HG03196 (cell line): ENCODE measurements around the gene ZNF207.
"Not testable (repeated sequence)": the region's sequence is repeated elsewhere in the genome, so short reads cannot be mapped to it uniquely, and the experiment has no call there.

Experiments
- ATAC-seq: cut with Tn5 transposase; IDR thresholded peaks from one replicate; pipeline ENCODE4 v1.9.1; 2021; ENCODE audit not compliant: unreplicated experiment

The ZNF207 gene

DNA sequence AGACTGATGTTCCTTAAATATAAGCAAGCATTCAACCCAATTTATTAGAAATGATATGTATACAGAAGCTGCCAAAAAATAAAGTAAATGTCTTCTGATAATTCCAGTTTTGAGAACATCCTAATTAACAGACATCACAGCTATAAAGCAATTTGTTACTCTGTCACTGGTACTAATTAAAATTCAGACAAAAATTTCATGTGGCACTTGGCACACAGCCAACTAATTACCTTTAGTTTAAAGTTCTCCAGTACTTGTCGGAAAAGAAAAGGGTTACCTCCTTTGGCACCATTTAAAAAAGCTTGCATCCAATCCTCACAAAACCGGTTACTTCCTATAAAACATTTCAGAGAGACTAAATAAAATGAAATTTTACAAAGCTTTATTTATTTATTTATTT lies 16.8 kb upstream of the ZNF207 start:
- ATAC-seq, result no peak

DNA sequence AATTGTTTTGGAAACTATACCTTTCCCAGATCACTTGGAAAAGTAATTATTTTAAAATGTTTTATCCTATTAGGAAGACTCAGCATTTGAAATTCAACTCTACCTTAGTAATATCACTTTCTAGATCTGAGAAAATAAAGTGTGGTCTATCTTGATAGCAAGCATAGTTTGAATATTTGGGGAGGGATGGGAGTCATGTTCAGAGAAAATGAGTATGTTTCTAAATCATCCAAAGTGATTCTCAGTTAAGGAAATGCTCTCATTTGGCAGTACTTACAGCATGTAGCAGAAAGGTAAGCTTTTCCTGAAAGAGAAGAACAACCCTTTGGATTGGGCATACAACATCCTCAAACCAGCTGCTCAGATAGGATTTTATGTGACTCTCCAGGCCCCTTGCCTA lies 14.9 kb upstream of the ZNF207 start:
- no peak for ATAC-seq

GRCh38 chr17:32335687-32336086 lies 14.3 kb upstream of the ZNF207 start:
- no peak for ATAC-seq

DNA sequence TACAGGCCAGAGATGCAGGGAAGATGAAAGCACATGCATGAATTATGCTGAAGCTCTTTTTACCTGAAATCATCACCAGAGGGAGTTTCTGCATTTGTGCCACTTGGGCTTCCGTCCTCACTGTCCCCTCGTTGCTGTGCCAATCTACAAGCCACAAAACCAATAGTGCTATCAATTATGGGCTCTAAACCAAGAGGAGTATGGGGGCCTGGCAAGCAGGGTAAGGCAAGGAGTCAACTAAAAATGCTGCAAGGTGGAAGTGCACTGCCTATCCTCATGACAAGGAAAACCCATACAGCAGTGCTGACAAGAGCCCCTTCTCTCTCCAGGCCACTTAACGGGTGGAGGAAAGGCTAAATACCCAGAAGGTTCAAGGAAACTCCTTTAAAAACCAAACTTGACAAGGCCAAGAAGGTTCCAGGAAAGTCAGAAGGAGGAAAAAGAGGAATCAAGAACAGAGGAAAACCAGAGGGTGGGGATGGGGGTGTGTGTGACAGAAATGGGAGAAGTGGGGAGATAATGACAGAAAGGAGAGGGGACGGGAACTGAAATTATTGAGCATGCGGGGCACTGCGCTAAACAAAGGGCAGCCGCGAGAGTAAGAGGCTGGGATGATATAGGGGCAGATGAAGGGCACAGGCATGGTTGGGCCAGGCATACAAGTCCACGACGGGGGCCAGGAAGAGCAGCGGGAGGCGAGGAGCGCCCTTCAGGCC lies 8.7 kb upstream of the ZNF207 start:
- peak; percentile 5 for ATAC-seq

- ATAC-seq, result peak; percentile 78
Measured at GRCh38 chr17:32341857-32342602, 7.9 kb upstream of the ZNF207 start, which contains the start of gene C17orf75. Gene C17orf75 (minus strand): TSS chr17:32342173. CDS start chr17:32342139, 34 bp downstream.

GRCh38 chr17:32342603-32343325 lies 7.2 kb upstream of the ZNF207 start:
- no peak for ATAC-seq

- no peak for ATAC-seq
Measured at GRCh38 chr17:32345951-32346600, 3.9 kb upstream of the ZNF207 start.

DNA sequence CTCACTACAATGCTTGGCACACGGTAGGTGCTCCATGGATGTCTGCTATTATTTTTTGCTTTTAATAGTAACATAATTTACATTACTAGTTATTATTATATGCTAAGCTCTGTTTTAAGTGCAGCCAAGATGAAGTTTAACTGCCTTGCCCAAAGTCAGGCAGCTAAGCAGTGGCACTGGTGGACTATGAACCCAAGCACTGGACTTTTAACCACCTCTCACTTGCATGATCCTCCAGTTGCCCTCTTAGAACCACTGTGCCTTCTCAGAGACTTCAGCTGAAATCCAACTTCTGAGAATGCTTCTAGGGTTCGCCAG lies 1.5 kb upstream of the ZNF207 start:
- no peak for ATAC-seq

DNA sequence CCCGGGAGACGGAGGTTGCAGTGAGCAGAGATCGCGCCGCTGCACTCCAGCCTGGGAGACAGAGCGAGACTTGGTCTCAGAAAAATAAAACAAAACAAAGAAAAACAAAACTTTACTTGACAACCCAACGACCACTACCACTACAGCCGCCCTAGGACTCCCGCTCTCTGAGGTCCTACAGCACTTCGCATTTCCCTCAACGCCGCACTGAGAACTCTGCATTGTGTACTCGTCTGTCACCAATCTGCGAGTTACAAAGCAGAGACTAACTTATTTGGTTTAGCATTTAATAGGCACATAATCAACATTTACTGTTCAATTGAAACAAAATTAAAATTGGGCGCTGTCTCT lies 479 bp upstream of the ZNF207 start:
- no peak for ATAC-seq

DNA sequence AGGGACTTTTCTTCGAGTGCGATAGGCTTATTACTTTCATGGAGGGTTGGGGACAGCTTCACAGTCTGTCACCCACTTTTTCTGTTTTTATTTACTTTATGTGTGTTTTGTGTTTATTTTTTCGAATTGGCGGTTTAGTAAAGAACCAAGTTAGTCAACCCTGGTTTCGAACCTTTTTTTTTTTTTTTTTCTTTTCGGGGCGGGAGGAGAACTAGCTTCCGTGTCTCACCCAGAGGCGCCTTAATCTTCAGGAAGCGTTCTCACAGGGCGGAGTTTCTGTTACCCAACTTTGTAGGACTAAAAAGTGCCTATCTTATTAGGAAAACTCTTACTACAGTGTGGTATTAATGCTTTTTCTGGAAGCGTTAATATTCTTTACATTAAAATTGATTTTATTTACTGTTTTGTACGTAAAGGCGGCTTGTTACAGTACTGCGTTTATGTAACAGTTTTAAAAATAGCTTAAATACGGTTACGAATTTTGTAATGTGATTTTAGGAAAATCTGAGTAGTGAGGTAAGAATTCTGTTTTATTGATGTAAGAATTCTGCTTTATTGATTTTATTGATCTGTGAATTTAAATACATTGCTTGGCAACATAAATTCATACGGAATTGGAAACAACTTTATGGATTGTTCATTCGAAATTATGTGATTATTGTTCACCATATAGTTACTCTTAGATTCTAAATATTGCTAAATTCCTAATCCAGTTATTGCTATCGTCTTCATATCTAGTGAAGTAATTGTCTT lies 885 bp downstream of the ZNF207 start:
- peak; percentile 26 for ATAC-seq

DNA sequence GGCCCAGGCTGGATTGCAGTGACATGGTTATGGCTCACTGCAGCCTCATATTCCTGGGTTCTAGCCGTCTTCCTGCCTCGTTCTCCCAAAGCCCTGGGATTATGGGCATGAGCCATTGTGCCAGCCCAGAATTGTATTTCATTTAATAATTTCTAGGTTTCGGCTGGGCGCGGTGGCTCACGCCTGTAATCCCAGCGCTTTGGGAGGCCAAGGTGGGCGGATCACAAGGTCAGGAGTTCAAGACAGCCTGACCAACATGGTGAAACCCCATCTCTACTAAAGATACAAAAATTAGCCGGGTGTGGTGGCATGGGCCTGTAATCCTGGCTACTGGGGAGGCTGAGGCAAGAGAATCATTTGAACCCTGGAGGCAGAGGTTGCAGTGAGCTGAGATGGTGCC lies 2.8 kb downstream of the ZNF207 start:
- ATAC-seq, result not testable (repeated sequence)

DNA sequence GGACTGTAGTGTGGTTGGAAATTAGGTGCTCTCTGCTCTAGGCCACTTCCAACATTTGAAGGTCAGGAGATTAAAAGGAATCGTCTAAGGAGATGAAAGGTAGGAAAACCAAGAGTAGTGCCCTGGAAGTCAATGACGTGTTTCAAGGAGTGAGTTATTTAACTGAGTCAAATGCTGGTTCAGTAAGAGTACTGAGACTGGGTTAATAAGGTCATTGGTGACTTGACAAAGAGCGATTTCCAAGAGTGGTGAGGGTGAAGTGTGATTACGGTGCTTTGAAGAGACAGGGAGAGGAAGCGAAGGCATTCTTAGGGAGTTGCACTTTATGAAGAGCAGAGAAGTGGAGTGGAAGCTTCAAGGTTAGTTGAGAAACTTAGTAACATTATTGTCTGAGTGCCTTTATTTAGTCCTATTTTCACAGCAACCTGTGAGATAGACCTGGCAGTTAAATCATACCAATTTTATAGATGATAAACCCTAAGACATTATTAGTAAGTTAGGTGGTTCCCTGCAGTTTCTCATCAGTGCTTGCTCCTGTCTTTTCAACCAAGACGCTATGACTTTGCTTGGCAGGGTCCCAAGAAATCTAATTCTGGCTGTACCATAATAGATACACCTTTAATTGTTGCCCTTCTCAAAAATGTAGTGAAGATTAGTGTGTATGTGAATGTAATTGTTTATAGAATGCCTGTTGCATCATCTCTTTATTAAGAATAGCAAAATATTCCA lies 5.9 kb downstream of the ZNF207 start:
- no peak for ATAC-seq

DNA sequence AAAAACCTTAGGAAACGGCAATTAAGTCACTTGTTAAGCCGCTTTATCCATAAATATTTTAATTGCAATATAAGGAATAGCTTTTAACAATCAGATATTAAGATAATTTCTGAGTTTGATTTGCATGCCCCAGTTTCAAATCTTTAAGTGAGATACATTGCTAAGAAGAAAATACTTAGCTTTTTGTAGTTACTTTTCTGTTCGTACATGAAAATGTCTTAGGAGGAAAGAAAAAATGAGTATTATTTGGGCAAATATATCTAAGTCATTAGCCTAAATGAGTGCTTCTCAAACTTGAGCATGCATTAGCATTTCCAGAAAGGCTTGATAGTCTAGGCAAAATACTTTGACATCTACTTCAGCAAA lies 6.4 kb downstream of the ZNF207 start:
- no peak for ATAC-seq

- ATAC-seq, result no peak
Measured at GRCh38 chr17:32356750-32357149, 6.8 kb downstream of the ZNF207 start.

DNA sequence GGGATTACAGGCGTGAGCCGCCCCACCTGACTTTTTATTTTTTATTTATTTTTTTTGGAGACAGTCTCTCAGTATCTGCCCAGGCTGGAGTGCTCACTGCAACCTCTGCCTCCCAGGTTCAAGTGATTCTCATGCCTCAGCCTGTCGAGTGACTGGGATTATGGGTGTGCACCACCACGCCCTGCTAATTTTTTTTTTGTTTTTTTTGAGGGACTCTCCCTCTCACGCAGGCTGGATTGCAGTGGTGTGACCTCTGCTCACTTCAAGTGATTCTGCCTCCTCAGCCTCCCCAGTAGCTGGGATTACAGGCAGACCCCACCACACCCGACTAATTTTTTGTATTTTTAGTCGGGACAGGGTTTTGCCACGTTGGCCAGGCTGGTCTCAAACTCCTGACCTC lies 7.7 kb downstream of the ZNF207 start:
- no peak for ATAC-seq

DNA sequence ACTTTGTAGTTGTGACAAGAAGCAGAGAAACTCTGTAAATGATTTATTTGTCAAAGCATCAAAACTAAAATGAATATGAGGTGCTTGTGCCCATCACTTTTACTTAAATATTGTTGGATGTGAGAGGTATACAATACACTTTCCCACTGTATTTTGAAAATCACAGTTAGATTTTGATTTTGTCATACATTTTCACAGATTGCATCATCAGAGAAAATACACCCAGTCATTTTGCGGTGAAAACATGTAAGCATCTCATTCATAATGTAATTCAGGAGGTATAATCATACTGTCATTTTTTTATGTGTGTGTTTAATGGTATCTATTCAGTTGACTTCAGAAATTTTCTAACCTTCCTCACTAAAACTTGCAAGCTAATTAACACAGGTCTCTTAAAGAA lies 11.3 kb downstream of the ZNF207 start:
- no peak for ATAC-seq

DNA sequence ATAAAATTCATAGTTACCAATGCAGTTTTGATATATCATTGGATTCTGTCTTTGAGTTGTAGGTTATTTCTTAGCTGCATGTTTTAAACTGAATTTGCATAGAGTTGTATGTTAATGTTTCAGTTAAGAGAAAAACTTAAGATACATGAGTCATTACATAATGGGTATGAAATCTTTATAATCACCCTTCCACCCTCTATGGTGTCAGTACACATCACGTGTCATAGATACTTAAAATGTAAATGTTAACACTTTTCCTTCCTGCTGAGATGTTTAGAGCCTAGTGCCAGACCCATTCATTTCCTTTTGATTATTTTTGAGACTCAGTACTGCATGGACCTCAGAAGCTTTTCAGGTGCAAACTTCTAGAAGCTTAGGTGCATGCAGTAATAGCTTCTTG lies 20.5 kb downstream of the ZNF207 start:
- no peak for ATAC-seq

DNA sequence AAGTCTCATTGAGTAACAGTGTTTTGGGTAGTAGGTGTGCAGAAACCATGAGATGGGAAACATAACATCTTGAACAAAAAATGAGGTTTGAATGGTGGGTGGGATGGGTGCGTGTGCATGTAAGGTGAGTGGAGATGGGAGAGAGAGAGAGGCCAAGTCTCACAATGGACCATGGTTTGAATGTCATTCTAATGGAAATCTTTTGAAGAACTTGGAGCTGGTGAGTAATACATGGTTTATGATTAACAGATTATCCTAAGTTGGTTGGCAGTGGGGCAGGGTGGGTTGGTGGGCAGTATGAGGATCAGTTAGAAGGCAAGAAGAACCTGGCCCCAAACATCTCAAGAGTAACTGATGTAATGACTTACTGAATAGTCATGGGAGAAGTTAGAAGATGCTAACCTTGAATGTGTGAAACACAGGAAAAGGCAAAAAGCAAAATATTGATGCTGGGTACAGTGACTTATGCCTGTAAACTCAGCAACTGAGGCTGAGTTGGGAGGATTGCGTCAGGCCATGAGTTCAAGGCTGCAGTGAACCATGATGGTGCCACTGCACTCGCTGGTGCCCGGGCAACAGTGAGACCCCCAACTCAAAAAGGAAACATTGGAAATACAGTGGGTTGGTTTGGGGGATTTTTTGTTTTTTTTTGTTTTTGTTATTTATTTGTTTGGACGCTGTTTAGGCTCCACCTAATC lies 32.7 kb downstream of the ZNF207 start:
- no peak for ATAC-seq

GRCh38 chr17:32383926-32384434 lies 34.0 kb downstream of the ZNF207 start:
- ATAC-seq, result no peak

DNA sequence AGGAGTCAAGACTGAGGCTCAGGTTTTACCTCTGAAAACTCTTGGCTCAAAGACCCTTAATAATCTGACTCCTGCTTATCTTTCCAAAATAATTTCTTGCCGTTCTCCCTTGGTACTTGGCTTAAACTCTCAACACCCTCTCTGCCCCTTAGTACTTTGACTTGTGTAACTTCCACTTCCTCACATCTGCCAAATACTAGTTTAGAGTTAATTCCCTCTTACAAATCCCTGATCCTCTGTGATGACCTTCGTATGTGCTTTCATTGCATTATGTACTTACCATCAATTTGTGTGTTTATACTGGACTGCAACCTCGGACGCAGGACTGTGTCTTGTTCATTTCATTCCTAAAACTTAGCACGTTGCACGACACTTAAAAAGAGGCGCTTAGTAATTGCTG lies 35.2 kb downstream of the ZNF207 start:
- ATAC-seq, result no peak
